Glutamatergic neuron (in vitro differentiated cells): Measurements from ENCODE around the gene CSE1L. TPM values are rescaled to one million over a fixed set of nuclear protein-coding genes. Genes with fewer than 3 reads are reported as not detected.

ENCODE experiments used
- DNase-seq: peaks from one replicate; pipeline ENCODE4 v3.0.0; 2022
- H3K27ac Mint-ChIP-seq: one replicate; pipeline ENCODE4 v1.8.0; 2020; ENCODE audit warnings: mild to moderate bottlenecking, mixed read lengths, inconsistent platforms; ENCODE audit not compliant: unreplicated experiment
- H3K27me3 Mint-ChIP-seq: one replicate; pipeline ENCODE4 v1.8.0; 2020; ENCODE audit warnings: mild to moderate bottlenecking, moderate library complexity, mixed read lengths, inconsistent platforms; ENCODE audit not compliant: unreplicated experiment
- H3K36me3 Mint-ChIP-seq: one replicate; pipeline ENCODE4 v1.8.0; 2020; ENCODE audit warnings: mild to moderate bottlenecking, mixed read lengths, inconsistent platforms; ENCODE audit not compliant: unreplicated experiment
- H3K4me1 Mint-ChIP-seq: one replicate; pipeline ENCODE4 v1.8.0; 2020; ENCODE audit warnings: mild to moderate bottlenecking, low read depth, mixed read lengths, inconsistent platforms; ENCODE audit not compliant: unreplicated experiment
- H3K4me3 Mint-ChIP-seq: one replicate; pipeline ENCODE4 v1.8.0; 2020; ENCODE audit warnings: mild to moderate bottlenecking, mixed read lengths, inconsistent platforms; ENCODE audit not compliant: unreplicated experiment
- H3K9me3 Mint-ChIP-seq: one replicate; pipeline ENCODE4 v1.8.0; 2020; ENCODE audit warnings: mild to moderate bottlenecking, moderate library complexity, mixed read lengths, inconsistent platforms; ENCODE audit not compliant: unreplicated experiment
- CTCF ChIP-seq: fragments of 200-600 bp; sonication (generic); IDR thresholded peaks from one replicate; pipeline ENCODE4 v1.5.0; 2021; ENCODE audit not compliant: partially characterized antibody, unreplicated experiment
- total RNA-seq: library from RNA; stranded (reverse); fragmentation: NEBNext Ultra II Directional; extraction: Animal tissue kit (Norgen Biotek cat#: 25700); gene quantifications from one replicate; pipeline ENCODE4 v1.2.1, GENCODE V29; 2021; ENCODE audit not compliant: unreplicated experiment

The CSE1L gene
- total RNA-seq, 1 donor from 2014 or later = 66.4 TPM

GRCh38 chr20:49118307-49118706, 72.2 kb downstream of the CSE1L start:
- Mint-ChIP-seq H3K27me3 (peaks cover 6% of the 10 kb centered on the region), H3K4me3 (no peak overlapping the region), H3K27ac (no peak overlapping the region), H3K4me1 (peaks cover 2% of the 10 kb centered on the region), H3K36me3 (no peaks in the 10 kb centered on the region), H3K9me3 (peaks cover 1% of the 10 kb centered on the region)
- DNase-seq = no peak
- no peak for TF ChIP-seq CTCF

GRCh38 chr20:49119988-49120387, 73.9 kb downstream of the CSE1L start:
- peak overlapping the region; percentile 64 for H3K27ac Mint-ChIP-seq
- no peak for TF ChIP-seq CTCF
- H3K4me1 Mint-ChIP-seq = peaks cover 2% of the 10 kb centered on the region
- no peak for DNase-seq
- peaks cover 3% of the 10 kb centered on the region for H3K9me3 Mint-ChIP-seq
- H3K36me3 Mint-ChIP-seq = no peaks in the 10 kb centered on the region
- peaks cover 4% of the 10 kb centered on the region for H3K27me3 Mint-ChIP-seq
- no peak overlapping the region for H3K4me3 Mint-ChIP-seq

GRCh38 chr20:49122920-49123319, 76.8 kb downstream of the CSE1L start:
- Mint-ChIP-seq H3K4me3 (no peak overlapping the region), H3K27ac (no peak overlapping the region), H3K27me3 (peaks cover 5% of the 10 kb centered on the region), H3K36me3 (no peaks in the 10 kb centered on the region), H3K9me3 (peaks cover 3% of the 10 kb centered on the region), H3K4me1 (peaks cover 2% of the 10 kb centered on the region)
- TF ChIP-seq CTCF = no peak
- no peak for DNase-seq

- no peak overlapping the region for H3K4me3 Mint-ChIP-seq
- H3K9me3 Mint-ChIP-seq = peaks cover 3% of the 10 kb centered on the region
- TF ChIP-seq CTCF = no peak
- no peak for DNase-seq
- H3K27ac Mint-ChIP-seq = no peak overlapping the region
- peaks cover 2% of the 10 kb centered on the region for H3K4me1 Mint-ChIP-seq
- H3K27me3 Mint-ChIP-seq = peaks cover 5% of the 10 kb centered on the region
- H3K36me3 Mint-ChIP-seq = no peaks in the 10 kb centered on the region
Measured at GRCh38 chr20:49123982-49124381, 77.9 kb downstream of the CSE1L start.

- Mint-ChIP-seq H3K27ac (no peak overlapping the region), H3K4me3 (no peak overlapping the region), H3K36me3 (no peaks in the 10 kb centered on the region), H3K4me1 (peaks cover 5% of the 10 kb centered on the region), H3K27me3 (no peaks in the 10 kb centered on the region), H3K9me3 (no peaks in the 10 kb centered on the region)
- DNase-seq = no peak
- peak; percentile 23 for TF ChIP-seq CTCF
Measured at GRCh38 chr20:49132995-49133478, 86.9 kb downstream of the CSE1L start.
